ENCODE measurements around the gene PEPD.

The PEPD gene

DNA sequence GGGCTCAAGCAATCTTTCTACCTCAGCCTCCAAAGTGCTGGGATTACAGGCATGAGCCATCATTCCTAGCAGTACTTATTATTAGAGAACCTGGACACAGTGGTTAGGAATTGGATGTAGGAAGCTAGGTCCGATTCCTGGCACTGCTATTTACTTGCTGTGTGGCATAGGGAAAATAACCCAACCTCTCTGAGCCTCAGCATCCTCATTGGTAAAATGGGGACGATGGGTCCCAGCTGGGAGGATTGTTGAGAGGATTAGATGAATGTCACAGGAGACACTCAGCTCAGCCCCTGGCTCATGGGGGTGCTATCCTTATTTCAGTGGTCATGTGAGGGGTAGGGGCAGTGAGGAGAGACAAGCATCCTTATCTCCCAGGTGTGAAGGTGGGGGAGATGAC lies 6.8 kb upstream of the PEPD start:
- TF ChIP-seq EZH2phosphoT487 (IDR thresholded peaks at IDR 0.05; ENCODE audit: low read length), result no peak
- TF ChIP-seq EZH2 (optimal IDR thresholded peaks at IDR 0.05; ENCODE audit: low read depth, low read length), result no peak
- TF ChIP-seq, protein P1, sequence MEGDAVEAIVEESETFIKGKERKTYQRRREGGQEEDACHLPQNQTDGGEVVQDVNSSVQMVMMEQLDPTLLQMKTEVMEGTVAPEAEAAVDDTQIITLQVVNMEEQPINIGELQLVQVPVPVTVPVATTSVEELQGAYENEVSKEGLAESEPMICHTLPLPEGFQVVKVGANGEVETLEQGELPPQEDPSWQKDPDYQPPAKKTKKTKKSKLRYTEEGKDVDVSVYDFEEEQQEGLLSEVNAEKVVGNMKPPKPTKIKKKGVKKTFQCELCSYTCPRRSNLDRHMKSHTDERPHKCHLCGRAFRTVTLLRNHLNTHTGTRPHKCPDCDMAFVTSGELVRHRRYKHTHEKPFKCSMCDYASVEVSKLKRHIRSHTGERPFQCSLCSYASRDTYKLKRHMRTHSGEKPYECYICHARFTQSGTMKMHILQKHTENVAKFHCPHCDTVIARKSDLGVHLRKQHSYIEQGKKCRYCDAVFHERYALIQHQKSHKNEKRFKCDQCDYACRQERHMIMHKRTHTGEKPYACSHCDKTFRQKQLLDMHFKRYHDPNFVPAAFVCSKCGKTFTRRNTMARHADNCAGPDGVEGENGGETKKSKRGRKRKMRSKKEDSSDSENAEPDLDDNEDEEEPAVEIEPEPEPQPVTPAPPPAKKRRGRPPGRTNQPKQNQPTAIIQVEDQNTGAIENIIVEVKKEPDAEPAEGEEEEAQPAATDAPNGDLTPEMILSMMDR (IDR thresholded peaks at IDR 0.05; ENCODE audit: low read length), result no peak
- H3F3A ChIP-seq (ENCODE audit: insufficient read depth, low read length), result no peaks in the 10 kb centered on the region
- no peaks in the 10 kb centered on the region for H3K9me3 ChIP-seq (replicated peaks; ENCODE audit: insufficient read depth, low read length)
- H3K27ac ChIP-seq (ENCODE audit: low read length), result no peak overlapping the region
- H3K79me2 ChIP-seq (ENCODE audit: low read length), result no peaks in the 10 kb centered on the region
- no peak for DNase-seq
- no peaks in the 10 kb centered on the region for H3K36me3 ChIP-seq (replicated peaks; ENCODE audit: insufficient read depth, low read length)
- H2AFZ ChIP-seq (ENCODE audit: low read length), result no peak overlapping the region
- H3K9ac ChIP-seq (ENCODE audit: low read length), result no peak overlapping the region
- 0 out of 2 replicates have a peak, but pooled peaks cover 3% of the 10 kb centered on the region for H3K4me1 ChIP-seq (ENCODE audit: low read length)
- no peak overlapping the region for H3K4me2 ChIP-seq (ENCODE audit: low read depth, low read length)
- H3K4me3 ChIP-seq (ENCODE audit: low read length), result no peak overlapping the region
- no peaks in the 10 kb centered on the region for H4K20me1 ChIP-seq (ENCODE audit: insufficient read depth, low read length)
- H3K27me3 ChIP-seq (replicated peaks; ENCODE audit: insufficient read depth, low read length), result peaks cover 70% of the 10 kb centered on the region
- H3K9me2 ChIP-seq (replicated peaks; ENCODE audit: insufficient read depth, low read length), result no peaks in the 10 kb centered on the region

DNA sequence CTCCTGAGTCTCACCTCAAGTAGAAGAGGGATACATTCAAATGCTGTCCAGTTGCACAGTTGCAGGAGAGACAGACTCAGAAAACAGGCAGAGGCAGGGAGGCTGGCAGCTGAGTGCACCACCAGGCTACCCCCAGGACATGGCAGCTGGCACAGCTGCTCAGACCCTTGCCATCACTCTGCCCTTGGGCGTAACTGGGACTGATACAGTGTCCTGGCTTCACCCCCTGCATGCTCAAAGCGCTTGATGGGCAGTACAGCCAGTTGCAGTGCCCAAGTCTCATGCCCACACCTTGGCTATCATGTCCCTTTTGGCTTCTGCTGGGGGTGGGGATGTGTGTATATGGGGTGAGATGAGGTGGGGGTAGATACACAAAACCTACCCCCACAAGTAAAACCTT lies 5.5 kb upstream of the PEPD start:
- peaks cover 61% of the 10 kb centered on the region for H3K27me3 ChIP-seq (replicated peaks; ENCODE audit: insufficient read depth, low read length)
- TF ChIP-seq EZH2phosphoT487 (IDR thresholded peaks at IDR 0.05; ENCODE audit: low read length) (no peak), EZH2 (optimal IDR thresholded peaks at IDR 0.05; ENCODE audit: low read depth, low read length) (no peak)
- TF ChIP-seq, protein P1 (IDR thresholded peaks at IDR 0.05; ENCODE audit: low read length), result no peak
- DNase-seq, result no peak
- H3K9me3 ChIP-seq (replicated peaks; ENCODE audit: insufficient read depth, low read length), result no peaks in the 10 kb centered on the region
- no peaks in the 10 kb centered on the region for H3F3A ChIP-seq (ENCODE audit: insufficient read depth, low read length)
- no peak overlapping the region for H3K4me2 ChIP-seq (ENCODE audit: low read depth, low read length)
- H3K9me2 ChIP-seq (replicated peaks; ENCODE audit: insufficient read depth, low read length), result no peaks in the 10 kb centered on the region
- H3K27ac ChIP-seq (ENCODE audit: low read length), result no peak overlapping the region
- H3K4me3 ChIP-seq (ENCODE audit: low read length), result no peak overlapping the region
- H3K9ac ChIP-seq (ENCODE audit: low read length), result no peak overlapping the region
- peaks cover 3% of the 10 kb centered on the region; the same call in 1 of the 2 replicates for H3K4me1 ChIP-seq (ENCODE audit: low read length)
- H4K20me1 ChIP-seq (ENCODE audit: insufficient read depth, low read length), result no peaks in the 10 kb centered on the region
- H3K79me2 ChIP-seq (ENCODE audit: low read length), result no peaks in the 10 kb centered on the region
- no peaks in the 10 kb centered on the region for H3K36me3 ChIP-seq (replicated peaks; ENCODE audit: insufficient read depth, low read length)
- no peak overlapping the region for H2AFZ ChIP-seq (ENCODE audit: low read length)

- H3K4me2 ChIP-seq (ENCODE audit: low read depth, low read length), result no peak overlapping the region
- H3K79me2 ChIP-seq (ENCODE audit: low read length), result peaks cover 15% of the 10 kb centered on the region
- no peaks in the 10 kb centered on the region for H3F3A ChIP-seq (ENCODE audit: insufficient read depth, low read length)
- no peak overlapping the region for H2AFZ ChIP-seq (ENCODE audit: low read length)
- no peaks in the 10 kb centered on the region for H4K20me1 ChIP-seq (ENCODE audit: insufficient read depth, low read length)
- H3K27me3 ChIP-seq (replicated peaks; ENCODE audit: insufficient read depth, low read length), result peaks cover 37% of the 10 kb centered on the region
- DNase-seq, result peak; percentile 61
- H3K9me2 ChIP-seq (replicated peaks; ENCODE audit: insufficient read depth, low read length), result no peaks in the 10 kb centered on the region
- H3K9ac ChIP-seq (ENCODE audit: low read length), result no peak overlapping the region
- no peak overlapping the region for H3K27ac ChIP-seq (ENCODE audit: low read length)
- no peak overlapping the region for H3K4me3 ChIP-seq (ENCODE audit: low read length)
- H3K9me3 ChIP-seq (replicated peaks; ENCODE audit: insufficient read depth, low read length), result no peaks in the 10 kb centered on the region
- peaks cover 7% of the 10 kb centered on the region; the same call in 1 of the 2 replicates for H3K4me1 ChIP-seq (ENCODE audit: low read length)
- no peaks in the 10 kb centered on the region for H3K36me3 ChIP-seq (replicated peaks; ENCODE audit: insufficient read depth, low read length)
- TF ChIP-seq EZH2 (optimal IDR thresholded peaks at IDR 0.05; ENCODE audit: low read depth, low read length) (no peak), EZH2phosphoT487 (IDR thresholded peaks at IDR 0.05; ENCODE audit: low read length) (no peak)
- TF ChIP-seq, protein P1 (IDR thresholded peaks at IDR 0.05; ENCODE audit: low read length), result no peak
Observed at GRCh38 chr19:33524024-33524664, 2.6 kb upstream of the PEPD start.
